GM19324 (cell line): ENCODE measurements around the gene MKX.

Source experiments
- ATAC-seq: cut with Tn5 transposase; IDR thresholded peaks from one replicate; pipeline ENCODE4 v1.9.1; 2021; ENCODE audit warnings: mild to moderate bottlenecking, moderate library complexity; ENCODE audit not compliant: unreplicated experiment, low FRiP score

Gene MKX

DNA sequence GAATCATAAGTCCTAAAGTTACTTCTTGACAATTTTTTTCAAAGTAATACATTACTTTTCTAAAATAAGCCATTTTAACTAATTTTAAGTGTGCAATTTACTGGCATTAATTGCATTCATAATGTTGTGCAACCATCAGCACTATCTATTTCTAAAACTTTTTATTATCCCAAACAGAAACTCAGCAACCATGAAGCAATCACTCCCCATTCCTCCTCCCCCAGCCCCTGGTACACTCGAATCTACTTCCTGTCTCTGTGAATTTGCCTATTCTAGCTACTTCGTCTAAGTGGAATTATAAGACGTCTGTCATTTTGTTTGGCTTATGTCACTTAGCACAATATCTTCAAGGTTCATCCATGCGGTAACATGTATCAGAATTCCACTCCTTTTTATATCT is 84.9 kb downstream of the MKX start:
- no peak for ATAC-seq

DNA sequence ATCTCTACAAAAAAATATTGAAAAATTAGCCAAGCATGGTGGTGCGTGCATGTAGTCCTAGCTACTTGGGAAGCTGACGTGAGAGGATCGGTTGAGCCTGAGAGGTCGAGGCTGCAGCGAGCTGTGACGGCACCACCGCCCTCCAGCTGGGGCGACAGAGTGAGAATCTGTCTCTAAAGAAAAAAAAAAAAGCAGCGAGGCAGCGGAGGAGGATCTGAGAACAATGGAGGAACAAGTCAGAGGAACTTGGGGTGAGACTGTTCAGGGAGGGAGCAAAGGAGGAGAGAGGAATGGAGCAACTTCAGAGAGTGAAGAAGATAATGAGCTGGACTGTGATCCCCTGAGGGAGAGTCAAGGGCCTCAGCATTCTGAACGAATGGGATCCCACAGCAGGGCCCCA is 85.4 kb downstream of the MKX start:
- no peak for ATAC-seq

DNA sequence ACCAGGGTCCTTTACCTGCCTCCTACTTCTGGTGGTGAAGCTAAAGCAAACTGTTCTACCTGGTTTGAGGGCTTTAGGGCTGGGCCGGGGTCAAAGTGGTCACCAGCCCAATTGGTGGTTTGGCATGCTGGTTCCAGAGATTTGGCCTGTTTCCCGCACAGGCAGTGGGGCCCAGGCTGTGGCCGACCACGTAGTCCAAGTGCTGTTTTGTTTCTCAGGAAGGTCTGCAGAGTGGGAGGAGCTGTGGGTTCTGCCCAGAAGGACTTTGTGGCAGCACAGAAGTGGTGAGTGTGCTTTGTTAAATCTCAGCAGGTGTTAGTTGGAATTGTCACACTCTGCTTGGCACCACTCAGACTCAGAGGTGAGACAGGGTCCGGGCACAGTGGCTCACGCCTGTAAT is 85.8 kb downstream of the MKX start:
- no peak for ATAC-seq

DNA sequence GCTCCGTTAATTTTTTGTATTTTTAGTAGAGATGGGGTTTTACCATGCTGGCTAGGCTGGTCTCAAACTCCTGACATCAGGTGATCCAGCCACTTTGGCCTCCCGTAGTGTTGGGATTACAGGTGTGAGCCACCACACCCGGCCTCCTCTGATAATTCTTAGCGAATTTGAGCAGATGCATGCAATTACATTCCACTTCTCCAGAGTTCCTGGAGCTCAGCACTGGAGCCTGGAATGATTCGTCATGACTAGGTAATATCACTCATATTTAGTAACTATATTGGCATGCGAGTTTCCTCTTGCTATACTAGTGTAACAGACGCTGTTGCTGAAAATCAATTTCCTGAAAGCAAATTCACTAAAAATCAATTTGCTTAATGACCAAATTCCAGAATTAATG is 86.8 kb downstream of the MKX start:
- no peak for ATAC-seq

DNA sequence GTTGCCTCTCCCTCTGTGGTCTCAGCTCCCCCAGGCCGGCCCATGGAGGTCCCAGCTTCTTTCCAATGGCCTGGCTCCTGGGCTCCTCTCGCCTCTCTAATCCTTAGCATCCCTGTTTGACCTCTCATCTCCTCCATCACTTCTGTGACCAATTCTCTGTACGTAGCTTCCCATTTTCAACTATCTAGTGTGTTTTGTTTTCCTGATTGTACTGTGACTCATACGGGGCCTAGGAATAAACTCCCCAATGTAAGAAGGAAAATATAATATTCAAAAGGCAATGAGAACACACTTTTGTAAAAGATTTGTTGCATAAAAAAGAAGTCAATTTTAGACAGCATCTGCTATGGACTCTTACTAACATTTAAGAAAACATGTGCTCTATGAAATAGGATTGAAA is 90.3 kb downstream of the MKX start:
- no peak for ATAC-seq

DNA sequence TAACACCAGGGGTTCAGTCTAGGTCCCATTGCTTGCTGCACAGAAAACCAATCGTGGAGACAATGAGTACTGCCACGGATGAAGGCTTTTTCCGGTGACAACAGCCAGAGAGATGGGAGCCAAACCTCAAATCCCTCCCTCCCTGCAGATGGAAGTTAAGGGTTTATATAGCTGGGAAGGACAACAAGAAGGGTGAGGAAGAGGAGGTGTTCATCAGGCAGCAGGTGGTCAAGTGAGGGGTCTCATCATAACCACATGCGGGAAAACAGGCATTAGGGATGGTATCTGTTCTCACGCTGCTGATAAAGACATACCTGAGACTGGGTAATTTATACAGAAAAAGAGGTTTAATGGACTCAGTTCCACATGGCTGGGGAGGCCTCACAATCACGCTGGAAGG is 91.3 kb downstream of the MKX start:
- ATAC-seq = no peak

DNA sequence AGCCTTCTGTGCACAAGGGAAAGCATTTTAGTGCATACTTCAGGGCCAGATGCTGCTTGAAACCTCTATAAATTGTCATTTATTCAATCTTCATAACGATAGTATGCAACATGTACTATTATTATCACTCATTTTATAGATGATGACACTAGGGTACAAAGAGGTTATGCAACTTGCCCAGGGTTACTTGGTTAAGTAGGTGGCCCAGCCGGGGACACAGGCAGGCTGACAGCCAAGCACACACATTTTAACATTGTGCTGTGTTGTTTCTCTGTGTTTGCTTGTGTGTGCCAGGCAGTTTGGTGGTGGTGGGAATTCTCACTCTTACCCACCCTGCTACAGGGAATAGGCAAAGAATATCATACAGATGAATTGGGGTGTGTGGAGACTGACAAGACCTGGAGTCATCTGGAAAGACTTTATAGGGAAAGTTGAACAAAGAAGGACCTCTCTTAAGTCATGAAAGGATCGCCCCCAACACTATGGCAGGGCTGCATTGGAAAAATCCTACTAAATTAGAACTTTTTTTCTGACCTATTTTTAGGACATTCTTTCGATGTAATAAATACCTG is 98.9 kb downstream of the MKX start:
- no peak for ATAC-seq

DNA sequence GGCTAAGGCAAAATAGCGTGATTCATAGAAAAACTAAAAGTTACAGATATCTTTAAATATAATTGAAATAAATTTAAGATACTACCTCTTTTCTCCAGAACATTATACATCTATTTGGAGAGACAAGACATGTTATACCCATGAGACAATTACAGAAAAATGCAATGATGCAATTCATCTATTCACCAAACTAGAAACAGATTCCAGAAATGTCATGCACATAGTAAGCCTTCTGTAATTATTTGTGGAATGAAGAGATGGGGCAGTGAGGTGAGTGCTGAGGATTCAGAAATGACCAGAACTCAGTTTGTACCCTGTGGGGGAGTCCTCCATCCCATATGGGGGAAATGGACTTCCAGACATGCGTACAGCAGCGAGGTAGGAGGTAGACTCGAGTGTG is 99.4 kb downstream of the MKX start:
- no peak for ATAC-seq

DNA sequence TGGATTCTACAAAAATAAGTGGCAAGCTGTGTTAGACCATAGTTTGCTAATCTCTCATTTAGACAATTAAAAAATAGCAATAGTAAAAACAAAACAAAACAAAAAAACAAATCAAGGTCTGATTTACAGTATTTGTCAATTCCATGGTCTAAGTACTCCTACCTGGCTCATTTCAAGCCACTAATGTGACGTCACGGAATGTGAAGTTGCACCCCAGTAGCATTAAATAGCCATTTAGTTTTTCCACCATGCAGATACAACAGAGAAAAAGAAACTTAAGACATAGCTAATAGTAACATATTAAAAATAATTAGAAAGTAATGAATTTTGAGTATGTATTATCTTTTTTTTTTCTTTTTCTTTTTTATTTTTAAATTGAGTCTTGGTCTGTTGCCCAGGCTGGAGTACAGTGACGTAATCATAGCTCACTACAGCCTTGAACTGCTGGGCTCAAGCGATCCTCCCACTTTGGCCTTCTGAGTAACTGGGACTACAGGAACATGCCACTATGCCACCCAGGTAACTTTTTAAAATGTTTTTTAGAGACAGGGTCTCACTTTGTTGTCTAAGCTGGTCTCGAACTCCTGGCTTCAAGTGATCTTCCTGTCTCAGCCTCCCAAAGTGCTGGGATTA is 101.2 kb downstream of the MKX start:
- no peak for ATAC-seq

DNA sequence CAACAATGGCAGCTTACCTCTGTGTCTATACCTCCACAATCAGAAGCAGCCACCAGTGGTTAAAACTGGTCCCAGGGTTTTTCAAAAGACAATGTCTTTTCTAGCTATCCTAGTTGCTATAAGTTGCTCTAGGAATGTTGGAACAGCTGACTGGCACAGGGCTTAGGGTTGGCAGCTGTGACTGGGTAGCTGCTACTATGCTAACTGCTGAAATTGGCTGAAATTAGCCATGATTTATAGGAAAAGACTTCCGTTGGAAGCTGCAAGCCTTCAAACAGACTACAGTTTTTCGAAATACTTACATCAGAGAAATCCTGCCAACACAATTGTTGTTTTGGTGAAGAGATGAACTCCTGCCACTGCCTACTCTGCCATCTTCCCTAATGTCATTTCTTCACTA is 102.3 kb downstream of the MKX start:
- ATAC-seq = no peak

DNA sequence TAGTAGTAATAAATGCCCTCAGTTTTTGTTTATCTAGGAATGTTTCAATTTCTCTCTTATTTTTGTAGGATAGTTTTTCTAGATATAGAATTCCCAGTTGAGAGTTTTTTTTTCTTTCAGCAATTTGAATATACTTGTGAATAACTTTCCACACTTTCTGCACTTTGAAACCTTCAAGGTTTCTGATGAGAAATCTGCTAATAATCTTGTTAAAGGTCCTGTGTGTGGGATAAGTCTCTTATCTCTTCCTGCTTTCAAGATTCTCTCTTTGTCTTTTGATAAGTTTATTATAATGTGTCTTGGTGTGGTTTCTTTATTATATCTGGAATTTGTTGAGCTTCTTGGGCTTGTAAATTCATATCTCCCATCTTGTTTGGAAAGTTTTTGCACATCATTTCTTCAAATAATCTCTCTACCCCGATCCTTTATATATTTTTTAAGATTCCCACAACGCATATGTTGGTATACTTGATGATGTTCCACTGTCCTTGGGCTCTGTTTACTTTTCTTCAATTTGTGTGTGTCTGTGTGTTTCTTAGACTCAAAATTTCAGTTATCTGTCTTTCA is 103.5 kb downstream of the MKX start:
- no peak for ATAC-seq

DNA sequence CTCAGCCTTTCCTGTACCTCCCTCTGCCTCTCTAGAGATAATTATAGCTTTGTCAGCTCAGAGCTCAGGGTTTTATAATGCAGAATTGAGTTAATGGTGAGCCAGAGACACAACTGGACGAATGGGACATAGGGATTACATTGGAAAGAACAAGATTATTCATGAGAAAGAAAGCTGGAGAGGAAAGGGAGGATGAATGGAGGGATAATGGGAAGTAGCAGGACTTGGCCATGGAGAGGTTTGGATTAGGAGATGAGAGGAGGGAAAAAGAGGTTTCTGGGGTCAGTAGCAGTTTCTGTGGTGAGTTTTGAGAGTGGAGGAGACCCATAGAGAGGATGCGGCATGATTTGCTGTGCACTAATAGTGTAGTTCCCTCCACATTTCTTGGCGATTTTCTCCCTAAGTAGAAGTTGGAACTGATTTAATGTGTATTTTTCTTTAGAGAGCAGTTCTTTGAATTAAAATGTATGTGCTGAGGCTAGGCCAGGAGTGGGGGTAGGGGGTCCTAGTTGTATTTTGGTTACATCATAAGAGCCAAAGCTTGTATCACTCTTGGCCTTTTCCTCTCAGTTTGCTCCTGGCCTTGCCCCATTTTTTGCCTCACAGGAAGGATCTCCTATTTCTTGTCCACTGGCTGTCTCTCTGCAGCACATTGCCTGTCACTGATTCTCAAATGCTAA is 107.4 kb downstream of the MKX start:
- no peak for ATAC-seq

DNA sequence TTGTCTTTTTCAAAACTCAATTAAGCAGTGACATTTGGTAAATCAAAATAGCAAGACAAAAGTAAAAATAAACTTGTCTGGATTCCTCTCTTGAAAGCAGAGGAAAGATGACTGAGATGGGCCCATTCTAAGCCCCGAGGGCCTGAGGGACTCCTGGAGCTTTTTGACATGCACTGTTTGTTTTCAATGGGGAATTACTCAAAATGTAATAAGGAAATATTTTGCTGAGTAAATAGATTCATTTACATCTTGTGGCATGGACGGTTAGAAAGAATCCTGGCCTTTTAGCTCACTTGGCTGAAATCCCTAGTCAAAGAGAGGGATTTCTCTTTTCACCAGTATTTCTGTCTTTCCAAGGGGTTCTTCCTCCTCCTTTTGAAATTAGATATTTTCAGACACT is 108.0 kb downstream of the MKX start:
- no peak for ATAC-seq

DNA sequence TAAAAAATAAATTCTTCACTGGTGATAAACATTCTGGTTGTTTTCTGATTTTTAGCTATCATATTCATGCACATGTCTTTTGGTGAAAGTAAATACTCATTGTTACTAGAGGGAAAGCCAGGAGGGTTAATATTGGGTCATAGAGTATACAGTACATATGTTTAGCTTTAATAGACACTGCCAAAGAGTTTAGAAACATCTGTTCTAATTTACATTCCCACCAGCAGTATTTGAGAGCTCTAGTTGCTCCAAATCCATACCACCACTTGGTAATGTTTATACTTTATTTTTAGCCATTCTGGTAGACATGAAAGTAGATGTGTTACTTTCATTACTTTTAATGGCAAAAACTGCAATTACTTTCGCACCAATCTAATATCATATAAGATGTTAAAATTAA is 108.8 kb downstream of the MKX start:
- ATAC-seq = no peak

DNA sequence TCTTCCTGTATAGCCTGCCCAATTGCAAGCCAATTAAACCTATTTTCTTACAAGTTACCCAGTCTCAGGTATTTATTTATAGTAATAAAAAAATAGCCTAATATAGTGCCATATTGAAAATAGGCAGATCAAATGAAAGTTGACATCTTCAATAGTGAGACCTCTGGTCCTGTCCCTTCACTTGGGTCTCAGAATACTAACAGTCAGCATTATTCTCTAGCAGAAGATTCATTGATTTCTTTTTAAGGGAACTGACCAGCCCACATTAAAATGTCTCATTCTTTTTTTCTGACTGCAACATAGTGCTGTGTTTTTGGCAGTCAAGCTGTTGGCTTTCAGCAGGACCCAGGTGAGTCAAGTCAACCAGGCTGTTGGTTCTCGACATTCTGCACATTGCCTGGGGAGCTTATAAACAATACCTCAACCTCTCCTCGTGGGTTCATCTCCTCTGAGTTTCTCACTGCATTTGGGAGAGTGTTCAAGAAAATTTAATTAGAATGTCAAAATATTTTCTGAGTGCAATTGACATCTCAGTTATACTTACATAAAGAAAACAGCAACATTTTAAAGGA is 109.8 kb downstream of the MKX start:
- ATAC-seq = no peak

DNA sequence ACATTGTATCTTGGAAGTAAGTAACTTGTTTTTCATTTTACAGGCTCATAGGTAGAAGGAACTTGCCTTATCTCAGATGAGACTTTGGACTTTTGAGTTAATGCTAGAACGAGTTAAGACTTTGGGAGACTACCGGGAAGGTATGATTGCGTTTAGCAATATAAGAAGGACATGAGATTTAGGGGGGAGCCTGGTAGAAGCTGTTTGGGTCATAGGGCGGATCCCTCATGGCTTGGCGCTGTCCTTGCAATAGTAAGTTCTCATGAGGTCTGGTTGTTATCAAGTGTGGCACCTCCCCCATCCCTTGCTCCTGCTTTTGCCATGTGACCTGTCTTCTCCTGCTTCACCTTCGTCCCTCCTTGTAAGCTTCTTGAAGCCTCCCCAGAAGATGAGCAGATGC is 110.3 kb downstream of the MKX start:
- ATAC-seq = no peak

DNA sequence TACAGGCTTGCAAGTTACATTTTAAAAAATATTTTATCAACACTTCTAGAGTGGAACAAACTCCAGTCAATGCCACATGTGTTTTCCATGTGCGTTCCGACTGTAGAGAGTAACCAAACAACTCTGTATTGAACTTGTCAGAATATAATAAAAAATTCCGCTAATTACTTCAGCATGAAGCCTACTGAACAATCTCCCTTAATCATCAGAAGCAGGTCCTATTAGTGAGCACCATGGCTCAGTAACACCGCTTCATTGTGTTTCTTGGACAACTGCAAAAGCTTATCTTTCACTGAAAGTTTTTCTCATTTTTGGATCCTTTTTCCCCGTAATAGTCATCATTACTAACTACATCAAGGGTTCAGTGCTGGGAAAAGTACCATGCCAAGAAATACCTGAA is 117.0 kb downstream of the MKX start:
- no peak for ATAC-seq

DNA sequence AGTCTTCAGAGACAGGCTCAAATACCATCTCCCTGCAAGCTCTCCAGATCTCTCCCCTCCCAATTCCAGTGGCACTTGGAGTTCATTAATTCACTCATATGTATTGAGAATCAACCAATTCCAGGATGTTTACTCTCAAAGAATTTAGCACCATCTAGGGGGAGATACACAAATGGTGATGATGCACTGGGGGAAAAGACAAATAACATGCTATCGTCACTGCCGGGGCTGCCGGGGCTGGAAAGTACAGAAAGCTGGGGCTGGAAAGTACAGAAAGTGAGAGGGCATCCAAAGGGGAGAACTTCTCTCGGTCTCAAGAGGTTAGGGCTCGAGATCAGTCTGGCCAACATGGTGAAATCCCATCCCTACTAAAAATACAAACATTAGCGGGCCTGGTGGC is 118.7 kb downstream of the MKX start:
- no peak for ATAC-seq

DNA sequence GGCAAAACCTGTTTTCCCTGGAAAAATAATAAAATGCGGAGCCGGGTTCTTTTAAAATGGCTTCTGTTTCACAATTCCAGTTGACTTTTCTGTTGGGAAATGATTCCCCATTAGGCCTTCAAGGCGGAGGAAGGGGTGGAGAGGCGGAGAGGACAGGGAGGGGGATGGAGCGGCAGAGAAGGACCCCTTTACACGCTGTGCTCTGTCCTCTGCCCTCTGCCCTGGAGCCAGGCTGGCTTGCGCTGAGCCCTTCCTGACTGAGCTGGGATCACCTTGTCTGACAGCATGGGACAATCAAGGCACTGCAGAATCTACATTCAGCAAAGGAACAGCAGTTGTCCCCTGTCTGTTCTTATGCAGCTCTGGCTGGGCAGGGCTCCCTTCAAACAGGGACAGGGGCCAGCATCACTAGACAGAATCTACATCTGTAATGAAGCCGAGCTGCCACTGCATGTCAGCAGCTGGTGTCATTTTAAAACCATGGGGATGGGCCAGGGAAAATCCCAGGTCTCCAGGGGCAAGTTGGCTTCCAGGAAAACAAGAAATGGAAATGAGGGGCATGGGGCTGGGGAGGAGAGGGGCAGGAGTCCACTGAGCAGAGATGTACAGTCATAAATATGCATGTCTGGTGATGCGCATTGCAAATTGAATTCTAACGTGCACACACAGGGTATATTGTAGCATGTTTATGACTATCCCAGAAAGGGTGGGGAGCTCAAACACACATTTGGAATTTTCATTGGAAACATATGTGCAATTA is 120.0 kb downstream of the MKX start:
- no peak for ATAC-seq

DNA sequence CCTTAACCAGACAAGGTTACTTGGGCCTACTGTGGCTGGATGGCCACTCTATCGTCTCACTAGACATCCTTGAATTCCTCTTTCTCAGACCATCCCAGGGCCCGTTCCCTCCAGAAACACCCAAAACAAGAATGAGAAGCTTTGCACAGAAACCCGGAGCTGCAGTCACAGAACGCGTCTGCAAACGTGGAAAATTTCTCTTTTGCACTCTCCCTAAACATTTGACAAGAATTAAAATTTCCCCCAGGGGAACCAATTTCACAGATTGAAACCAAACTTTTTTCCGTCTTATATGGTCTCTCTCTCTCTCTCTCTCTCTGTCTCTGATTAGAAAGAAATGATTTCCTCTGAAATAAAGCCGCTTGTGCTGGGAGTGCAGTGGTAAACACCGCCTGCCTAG is 120.7 kb downstream of the MKX start:
- no peak for ATAC-seq
